Stimulated activated naive CD4-positive, alpha-beta T cell treated with Interleukin-2 at 50 U/mL for 16 hours (primary cell): Measurements from ENCODE around the gene NUDT16L1.
A peak's percentile ranks its signal among the peaks of the same experiment; 100 is the strongest.

Source experiments
- DNase-seq: peaks from one replicate; lab custom pipeline; 2025; lab: John Stamatoyannopoulos, UW

The NUDT16L1 gene

DNA sequence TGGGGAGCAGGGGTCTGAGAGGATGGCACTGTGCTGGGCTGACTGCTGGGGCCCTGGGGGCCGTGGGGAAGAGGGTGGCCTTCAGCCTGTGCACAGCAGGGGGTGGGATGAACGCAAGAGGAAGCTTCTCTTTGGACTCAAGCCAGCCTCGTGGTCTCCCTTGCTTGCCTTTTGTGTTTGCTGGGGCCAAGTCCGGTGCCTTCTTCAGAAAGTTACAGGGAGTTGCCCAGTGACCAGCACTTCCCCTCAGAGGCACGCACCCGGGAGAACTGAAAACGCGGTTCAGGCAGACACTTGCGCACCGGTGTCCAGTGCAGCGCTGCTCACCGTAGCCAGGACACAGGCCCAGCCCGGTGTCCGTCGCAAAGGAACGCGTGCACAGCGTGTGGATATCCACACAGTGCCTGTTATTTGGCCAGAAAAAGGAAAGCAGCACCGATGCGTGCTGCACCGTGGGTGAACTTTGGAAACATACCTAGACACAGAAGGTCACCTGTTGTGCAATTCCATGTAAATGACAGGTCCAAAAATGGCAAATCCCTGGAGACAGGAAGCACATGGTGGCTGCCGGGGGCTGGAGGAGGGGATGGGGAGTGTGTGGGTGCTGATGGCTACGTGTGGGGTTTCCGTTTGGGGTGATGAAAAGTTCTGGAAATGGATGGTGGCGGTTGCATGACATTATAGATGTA, 29.4 kb upstream of the NUDT16L1 start:
- no peak for DNase-seq

DNA sequence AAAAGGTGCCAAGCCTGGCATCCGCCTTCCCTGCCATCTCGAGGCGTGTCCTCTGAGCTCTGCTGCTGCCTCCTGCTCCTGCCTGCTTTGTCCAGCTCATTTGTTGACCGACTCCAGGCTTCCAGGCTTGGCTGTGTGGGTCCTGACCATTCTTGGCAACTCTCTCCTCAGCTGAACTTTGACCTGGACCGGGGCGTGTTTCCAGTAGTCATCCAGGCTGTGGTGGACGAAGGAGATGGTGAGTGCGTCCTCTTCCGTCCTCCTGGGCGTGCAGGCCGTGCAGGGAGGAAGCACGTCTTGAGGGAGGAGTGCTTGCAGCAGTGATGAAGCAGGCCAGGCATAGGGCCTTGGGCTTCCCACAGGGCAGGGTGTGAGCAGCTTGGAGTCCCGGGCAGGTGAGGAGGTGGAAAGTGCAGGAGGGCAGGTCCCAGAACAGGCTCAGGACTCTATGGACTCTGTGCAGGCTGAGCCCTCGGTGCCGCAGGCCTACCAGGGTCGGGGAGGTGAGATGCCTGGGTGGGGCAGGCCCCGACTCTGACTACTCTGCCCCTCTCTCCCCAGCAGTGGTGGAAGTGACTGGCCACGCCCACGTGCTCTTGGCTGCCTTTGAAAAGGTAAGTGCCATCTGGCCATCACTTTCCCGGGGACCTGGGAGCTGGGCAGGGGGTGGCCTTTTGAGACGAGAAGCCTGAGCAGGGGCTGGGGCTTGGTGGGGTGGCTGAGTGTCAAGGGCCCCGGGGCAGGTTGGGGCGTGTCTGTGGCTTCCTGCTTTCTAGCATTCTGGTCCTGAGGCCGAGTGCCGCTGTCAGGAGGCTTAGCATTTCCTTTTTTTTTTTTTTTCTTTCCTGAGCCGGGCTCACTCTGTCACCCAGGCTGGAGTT, 28.6 kb upstream of the NUDT16L1 start:
- peak; percentile 55 for DNase-seq

DNA sequence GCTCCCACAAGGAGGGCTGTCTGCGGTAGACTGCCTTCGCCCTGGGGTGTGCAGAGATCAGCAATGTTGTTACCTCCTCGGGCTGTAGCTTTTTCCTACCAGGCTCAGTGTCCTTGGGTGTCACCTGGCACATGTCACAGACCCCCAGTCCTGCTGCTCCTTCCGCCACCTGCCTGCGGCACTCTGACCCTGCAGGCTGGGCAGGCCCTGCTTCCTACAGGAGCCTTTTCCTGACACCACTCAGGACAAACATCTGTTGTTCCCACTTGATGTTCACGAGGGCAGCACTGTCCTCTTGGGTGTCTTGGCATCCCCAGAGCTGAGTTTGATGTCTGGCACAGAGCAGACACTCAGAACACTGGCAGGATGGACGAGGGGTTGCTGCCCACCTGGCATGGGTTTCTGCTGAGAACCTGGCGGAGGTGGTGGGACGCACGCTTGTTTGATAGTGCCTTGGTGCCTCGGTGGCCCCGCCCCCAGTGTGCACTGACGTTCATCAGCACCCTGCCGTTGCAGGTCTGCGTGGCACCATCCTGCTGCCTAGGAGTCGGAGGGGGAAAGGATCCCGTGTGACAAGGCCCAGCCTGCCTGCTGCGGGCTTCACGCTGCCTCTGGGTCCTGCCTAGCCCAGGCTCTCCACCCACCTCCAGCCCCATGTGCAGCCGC, 26.7 kb upstream of the NUDT16L1 start:
- DNase-seq, result no peak

DNA sequence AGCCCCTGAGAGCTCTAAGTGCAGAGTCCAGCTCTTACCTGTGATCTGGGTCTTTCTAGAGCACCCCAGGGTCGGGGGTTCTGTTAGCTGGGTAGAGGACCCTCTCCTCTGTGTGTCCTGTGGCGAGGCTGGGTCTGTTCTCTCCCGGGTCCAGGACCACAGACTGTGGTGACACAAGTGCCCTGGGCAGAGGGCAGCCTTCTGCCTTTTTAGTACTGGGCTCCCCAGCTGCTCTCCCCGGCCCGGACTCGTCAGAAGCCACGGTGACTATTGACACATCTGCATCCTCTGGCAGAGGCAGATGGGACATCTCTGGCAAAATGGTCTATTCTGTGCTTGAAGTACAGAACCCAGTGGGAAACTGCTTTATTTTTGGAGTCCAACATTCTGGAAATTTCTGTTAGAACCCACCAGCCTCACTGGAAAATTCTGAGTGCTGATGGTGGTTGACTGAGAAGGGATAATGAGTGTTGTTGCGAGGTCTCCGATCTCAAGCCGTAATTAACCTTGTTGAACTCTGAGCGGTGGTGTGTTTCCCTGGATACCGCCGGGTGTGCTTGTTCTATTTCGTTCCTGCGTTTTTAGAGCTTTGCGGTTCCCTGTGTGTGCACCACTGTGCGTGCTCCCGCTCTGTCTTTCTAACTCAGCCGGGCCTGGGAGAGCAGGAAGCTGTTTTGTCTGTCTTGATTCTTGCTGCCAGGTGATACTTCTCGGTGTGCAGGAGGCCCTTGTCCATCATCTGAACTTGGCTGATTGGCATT, 26.0 kb upstream of the NUDT16L1 start:
- DNase-seq, result no peak

DNA sequence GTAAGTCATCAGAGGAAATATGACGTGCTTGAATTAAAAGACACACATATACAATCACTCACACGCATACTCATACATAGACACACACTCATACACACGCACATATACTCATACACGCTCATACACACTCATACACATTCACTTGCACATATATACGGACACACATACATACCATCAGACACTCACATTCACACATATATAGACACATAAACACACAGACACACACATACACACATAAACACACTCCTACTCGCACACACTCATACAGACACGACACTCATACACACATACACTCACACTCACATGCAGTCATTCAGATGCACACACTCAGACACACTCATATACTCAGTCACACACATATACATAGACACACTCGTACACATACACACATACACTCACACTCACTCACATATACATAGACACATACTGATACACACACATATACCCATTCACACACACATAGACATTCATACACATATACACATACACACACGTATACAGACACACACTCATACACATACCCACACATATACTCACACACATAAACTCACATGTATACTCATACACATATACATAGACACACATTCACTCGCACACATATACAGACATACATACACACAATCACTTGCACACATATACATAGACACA, 24.9 kb upstream of the NUDT16L1 start:
- no peak for DNase-seq

DNA sequence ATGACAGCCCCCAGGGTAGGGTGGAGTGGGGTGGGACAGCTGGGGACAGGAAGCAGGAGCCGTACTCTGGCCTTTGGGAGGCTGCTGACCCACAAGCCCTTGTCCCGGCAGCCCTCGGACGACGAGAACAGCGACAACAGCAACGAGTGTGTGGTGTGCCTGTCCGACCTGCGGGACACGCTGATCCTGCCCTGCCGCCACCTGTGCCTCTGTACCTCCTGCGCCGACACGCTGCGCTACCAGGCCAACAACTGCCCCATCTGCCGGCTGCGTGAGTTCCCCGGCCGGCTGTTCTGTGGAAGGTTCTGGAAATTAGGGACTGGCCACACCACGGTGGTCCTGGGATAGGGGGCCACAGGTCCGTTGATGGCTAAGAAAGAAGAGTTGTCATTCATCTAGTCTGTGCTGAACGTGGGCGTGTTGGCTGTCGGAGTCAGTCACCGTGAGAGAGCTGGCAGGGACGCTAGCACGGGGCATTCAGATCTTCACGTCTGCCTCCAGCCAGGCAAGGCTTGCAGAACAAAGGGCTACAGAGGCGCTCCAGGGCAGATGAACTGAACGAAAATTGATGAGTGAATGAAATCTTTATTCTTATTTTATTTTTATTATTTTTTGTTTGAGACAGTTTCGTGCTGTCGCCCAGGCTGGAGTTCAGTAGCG, 19.8 kb upstream of the NUDT16L1 start:
- no peak for DNase-seq

DNA sequence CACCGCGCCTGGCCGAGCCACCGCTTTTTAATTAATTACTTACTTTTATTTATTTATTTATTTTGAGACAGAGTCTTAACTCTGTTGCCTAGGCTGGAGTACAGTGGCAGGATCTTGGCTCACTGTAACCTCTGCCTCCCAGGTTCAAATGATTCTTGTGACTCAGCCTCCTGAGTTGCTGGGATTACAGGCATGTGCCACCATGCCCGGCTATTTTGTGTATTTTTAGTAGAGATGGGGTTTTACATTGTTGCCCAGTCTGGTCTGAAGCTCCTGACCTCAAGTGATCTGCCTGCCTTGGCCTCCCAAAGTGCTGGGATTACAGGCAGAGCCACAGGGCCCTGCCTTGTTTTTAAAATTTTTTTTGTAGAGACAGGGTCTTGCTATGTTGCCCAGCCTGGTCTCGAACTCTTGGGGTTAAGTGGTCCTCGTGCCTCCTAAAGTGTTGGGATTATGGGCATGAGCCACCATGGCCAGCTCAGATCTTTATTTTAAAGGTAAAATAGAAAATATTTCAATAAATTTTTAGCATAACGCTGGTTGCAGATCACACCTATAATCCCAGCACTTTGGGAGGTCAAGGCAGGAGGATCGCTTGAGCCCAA, 18.3 kb upstream of the NUDT16L1 start:
- DNase-seq, result no peak

DNA sequence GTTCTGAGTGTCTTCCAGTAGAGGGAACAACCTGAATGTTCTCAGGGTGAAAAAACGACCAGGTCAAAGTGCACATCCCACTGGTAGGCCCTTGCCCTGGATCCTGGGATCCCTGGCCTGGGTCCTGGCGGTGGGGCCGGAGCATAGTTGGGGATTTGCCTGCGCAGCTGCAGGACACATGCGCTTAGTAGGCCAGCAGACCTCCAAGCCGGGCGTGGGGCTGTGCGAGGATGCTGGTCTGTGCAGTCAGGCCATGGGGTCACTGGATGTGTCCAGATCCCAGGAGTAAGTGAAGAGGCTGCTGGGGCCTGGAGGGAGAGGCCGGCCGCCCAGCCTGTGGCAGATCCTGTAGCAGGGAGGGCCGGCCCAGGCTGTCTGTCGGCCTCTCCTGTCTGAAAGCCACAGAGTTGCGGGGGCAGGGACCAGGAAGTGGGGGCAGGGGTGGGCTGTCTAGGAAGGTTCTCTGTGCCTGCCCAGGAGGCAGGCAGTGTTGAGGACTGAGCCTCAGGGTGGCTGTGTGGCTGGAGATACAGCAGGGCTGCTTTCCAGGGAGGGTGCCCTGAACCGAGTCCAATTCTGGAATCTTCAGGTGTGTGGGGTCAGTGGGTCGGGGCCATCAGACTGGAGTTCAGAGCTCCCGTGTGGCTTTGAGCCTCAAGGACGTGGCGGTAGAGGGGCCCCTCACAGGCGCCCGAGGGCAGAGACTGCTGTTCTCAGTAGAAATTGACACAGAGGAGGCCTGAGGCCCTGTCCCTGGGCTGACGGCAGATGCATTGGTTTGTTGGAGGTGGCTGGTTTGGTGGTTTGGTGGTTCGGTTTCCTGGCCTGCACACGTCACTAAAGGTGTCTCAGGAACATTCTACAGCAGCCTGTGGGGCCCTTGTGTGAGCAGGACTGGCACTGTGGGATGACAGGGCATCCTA, 17.2 kb upstream of the NUDT16L1 start:
- peak; percentile 48 for DNase-seq

DNA sequence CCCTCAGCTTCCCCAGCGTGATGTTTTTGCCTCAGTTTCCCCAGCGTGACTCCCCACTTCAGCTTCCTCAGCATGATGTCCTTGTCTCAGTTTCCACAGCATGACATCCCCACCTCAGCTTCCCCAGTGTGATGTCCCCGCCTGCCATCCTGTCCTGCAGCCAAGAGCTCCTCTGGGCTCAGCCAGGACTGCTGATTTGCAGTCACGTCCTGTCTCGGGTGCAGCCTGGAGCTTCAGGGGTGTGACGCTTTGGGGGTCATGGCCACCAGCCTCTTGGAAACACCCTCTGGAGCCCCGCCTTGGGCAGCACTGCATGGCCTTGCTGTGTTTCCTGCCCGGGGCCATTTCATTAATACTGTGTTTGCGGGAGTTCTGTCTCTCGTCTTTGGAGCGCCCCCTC, 16.5 kb upstream of the NUDT16L1 start:
- DNase-seq, result no peak

DNA sequence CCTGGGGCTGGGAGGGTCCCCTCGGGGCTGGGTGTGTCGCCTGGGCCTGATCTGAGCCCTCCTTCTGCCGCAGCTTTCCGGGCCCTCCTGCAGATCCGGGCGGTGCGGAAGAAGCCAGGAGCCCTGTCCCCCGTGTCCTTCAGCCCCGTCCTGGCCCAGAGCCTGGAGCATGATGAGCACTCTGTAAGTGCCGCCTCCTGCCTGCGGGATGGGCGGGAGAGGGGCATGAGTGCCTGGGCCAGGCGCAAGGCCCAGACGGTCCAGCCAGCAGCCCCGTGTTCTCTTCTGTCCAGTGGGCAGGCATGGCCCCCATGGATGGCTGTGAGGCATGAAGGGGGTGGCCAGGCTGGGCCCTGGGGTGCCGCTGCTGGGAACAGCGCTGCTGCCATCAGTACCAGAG, 16.0 kb upstream of the NUDT16L1 start:
- DNase-seq, result no peak

DNA sequence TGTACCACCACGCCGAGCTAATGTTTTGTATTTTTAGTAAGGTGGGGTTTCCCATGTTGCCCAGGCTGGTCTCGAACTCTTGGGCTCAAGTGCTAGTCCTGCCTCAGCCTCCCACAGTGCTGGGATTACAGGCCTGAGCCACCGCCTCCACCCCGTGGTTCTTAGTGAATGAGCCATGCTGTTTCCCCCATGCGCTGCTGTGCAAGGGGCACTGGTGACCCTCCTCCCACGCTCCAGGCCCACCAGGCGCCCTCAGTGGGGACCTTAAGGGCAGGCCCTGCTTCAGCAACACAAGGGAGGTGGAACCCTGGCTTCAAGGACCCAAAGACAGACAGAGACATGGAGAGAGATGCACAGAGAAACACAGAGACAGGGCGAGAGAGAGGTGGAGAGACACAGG, 15.4 kb upstream of the NUDT16L1 start:
- no peak for DNase-seq

DNA sequence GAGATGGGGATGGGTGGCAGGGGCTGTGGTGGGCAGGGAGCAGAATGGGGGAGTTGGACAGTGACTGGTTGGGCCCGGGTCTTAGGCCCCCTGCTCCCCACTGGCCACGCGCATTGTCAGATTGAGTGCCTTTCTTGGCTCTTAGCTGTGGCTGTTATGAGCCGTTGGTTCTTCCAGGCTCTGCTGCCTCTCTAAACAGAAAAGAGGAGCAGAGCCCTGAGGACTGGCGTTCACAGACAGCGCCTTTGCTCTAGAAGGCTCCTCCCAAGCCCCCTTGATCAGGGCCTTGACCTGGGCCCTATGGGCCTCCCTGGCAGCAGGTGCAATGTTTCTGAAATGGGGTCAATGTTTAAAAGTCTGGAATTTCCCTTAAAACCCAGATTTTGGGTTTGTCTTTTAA, 14.8 kb upstream of the NUDT16L1 start:
- DNase-seq, result no peak

DNA sequence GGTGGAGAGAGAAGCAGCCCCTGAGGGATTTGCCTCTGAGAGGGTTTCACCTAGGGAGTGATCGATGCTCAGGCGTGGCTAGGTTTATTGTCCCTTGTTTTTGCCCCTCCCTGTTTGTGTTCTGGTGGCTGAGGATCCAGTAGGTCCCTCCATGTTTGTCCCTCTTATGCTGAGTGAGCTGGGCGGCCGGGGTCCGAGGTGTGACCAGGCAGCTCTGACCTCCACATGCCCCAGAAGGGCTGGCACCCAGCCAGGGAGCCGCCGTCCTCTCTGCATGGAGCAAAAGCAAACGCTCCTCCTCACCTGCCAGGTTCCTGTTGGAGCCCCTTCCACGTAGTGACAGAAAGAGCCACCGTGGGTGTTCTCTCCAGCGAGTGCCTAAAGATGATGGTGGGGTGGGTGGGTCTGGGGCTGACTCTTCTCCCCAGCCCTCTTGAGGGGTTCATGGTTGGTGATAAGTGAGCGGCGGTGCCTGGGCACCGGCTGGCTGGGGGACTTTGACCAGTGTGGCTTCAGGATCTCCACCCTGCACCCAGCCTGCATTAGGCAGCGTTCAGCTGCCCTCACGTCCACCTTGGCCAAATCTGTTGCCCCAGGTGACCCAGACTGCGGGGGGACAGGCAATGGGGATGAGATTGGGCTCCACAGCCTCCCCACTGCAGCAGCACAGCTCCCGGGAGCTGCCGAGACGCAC, 14.1 kb upstream of the NUDT16L1 start:
- no peak for DNase-seq

DNA sequence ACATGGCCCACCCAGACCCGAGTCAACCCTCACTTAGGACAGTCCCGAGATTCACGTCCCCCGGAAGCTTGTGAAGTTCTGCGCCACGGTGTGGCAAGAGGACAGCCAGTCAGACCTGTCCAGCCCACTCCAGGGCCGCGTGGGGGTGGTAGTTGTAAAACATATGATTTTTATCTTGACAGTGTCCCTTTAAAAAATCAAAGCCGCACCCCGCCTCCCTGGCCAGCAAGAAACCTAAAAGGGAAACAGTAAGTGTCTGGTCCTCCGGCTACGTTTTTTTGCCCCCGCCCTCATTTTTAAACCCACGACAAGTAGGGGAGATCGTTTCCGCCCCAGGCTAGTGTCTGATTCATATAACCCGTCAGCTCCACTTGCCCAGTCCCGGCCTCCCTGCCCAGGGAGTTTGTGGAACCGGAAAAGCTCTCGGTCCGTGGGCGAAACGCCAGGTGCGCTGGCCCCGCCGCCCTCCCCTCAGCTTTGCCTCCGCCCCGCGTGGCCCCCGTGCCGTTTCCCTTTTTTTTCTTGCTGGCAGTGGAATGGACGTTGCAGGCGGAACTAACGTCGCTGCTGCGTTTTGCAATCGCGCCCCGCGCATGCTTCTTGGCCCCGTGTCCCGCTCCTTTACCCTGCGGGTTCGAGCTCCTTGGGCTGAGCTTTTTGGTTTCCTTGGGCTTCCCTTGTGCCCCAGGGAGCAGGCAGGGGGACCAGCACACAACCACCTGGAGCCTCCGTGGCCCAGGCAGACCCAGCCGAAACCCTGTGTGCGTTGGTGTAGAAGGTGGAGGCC, 13.3 kb upstream of the NUDT16L1 start:
- DNase-seq, result no peak

DNA sequence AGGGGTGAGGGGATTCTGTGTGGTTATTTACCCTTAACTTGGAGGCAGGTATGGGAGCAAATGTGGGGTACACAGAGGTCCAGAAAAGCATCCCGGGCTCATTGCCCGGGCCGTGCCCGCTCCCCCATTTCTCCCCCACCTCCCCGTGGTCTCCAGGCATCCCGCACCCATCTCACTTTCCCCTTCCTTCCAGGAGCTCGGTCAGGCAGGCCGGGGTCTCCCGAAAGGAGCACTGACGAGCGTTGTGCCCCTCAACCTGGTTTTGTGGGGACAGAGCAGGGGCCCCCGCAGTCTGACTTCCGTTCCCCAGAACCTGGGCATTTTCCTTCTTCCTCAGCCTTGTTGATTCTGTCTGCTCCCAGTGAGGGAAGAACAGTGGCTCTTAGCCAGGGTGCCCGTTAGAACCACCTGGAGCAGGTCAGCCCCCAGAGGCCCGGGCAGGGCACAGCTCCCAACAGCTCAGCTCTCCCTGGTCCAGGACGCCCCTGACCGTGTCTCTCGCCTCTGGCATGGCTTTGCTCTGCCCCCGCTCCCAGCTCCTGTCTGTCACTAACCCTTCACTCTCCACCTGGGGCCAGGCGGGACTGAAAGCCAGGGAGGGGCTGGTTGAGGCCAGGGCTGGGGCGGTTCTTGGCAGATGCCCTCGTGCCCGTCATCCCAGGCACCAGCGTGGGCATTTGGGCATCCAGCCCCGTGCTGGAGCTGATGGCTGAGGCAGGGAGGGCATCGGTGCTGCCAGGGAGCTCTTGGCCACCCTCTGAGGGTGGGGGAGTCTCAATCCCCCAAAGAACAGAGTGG, 12.5 kb upstream of the NUDT16L1 start:
- DNase-seq, result no peak

DNA sequence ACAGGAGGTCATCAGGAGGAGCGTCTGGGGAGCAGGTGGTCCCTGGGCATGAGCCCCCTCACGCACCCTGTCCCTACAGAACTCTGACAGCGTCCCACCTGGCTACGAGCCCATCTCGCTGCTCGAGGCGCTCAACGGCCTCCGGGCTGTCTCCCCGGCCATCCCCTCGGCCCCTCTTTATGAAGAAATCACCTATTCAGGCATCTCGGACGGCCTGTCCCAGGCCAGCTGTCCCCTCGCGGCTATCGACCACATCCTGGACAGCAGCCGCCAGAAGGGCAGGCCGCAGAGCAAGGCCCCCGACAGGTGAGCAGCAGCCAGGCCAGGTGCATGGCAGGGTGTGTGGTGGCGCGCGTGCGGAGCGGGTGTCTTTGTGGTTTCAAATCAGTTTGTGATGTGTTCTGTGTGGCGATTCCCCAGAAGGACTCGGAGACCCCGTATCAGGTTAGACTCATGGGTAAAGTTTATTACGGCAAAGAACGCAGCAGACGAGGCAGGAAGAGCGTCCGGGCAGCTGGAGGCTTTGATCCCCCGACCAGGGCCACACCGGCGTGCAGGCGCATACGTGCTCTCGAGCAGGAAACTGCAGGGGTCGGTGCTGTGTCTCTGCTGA, 11.8 kb upstream of the NUDT16L1 start:
- DNase-seq, result no peak

DNA sequence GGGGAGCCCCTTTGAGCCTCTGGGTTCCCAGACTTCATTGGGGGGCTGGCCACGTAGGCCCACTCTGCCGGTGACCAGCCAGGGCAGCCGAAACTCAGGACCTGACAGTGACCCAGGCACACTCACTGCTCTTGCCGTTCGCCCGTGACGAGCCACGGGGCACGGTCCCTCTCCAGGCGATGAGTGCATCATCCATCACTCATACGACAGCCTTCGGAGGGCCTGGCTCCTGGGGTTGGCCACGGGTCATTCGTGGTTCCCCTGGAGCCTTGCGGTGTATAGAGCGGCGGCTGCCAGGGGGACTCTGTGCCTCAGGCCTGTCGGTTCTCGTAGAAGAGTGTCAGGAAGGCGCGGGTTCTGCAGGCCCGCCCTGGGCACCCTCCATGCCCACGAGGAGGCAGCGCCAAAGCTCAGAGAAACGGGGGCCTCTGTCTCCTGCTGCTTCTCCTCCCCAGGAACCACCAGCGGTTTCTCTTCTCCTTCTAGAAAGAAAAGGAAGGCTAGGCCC, 11.2 kb upstream of the NUDT16L1 start:
- no peak for DNase-seq
